Stimulated activated CD4-positive, alpha-beta T cell treated with anti-CD3 and anti-CD28 coated beads, Interleukin-1b, Interleukin-23, amount 100 ng/mL, for 1 hour (primary cell): ENCODE results near the gene MIF4GD.
"Not testable (repeated sequence)": the region's sequence is repeated elsewhere in the genome, so short reads cannot be mapped to it uniquely, and the experiment has no call there.

Experiments
- DNase-seq, 2 donors: peaks; one replicate each; pipeline ENCODE4 v3.0.0-alpha.2; 2020; ENCODE audit warnings: low read depth in 2 of 2

Gene MIF4GD

GRCh38 chr17:75288770-75289114 lies 17.7 kb upstream of the MIF4GD start:
- no peak for DNase-seq

- no peak for DNase-seq
Measured at GRCh38 chr17:75288359-75288758, 17.3 kb upstream of the MIF4GD start.

GRCh38 chr17:75287221-75287620 lies 16.2 kb upstream of the MIF4GD start:
- DNase-seq: no peak

- no peak for DNase-seq
Measured at GRCh38 chr17:75285123-75285522, 14.1 kb upstream of the MIF4GD start.

- not testable (repeated sequence) for DNase-seq
Measured at GRCh38 chr17:75280189-75280588, 9.2 kb upstream of the MIF4GD start.

GRCh38 chr17:75277664-75278071 lies 6.6 kb upstream of the MIF4GD start:
- no peak for DNase-seq

- DNase-seq: no peak
Measured at GRCh38 chr17:75273977-75274708, 3.1 kb upstream of the MIF4GD start.

- no peak for DNase-seq
Measured at GRCh38 chr17:75272848-75273184, 1.8 kb upstream of the MIF4GD start.

GRCh38 chr17:75271955-75272847 lies 1.2 kb upstream of the MIF4GD start:
- no peak for DNase-seq

- DNase-seq: peak; percentile 75 to 81
Measured at GRCh38 chr17:75271233-75271954, 363 bp upstream of the MIF4GD start.

GRCh38 chr17:75270218-75270965 lies 639 bp downstream of the MIF4GD start:
- DNase-seq: no peak

GRCh38 chr17:75269844-75270217 lies 1.2 kb downstream of the MIF4GD start:
- DNase-seq: no peak

GRCh38 chr17:75267411-75268232 lies 3.4 kb downstream of the MIF4GD start:
- DNase-seq: no peak

GRCh38 chr17:75267153-75267410 lies 3.9 kb downstream of the MIF4GD start:
- no peak for DNase-seq

- DNase-seq: no peak
Measured at GRCh38 chr17:75266316-75267152, 4.5 kb downstream of the MIF4GD start.

- DNase-seq: no peak
Measured at GRCh38 chr17:75265614-75266315, 5.3 kb downstream of the MIF4GD start.

GRCh38 chr17:75263055-75263454 lies 8.0 kb downstream of the MIF4GD start:
- DNase-seq: no peak

GRCh38 chr17:75262112-75262606 lies 8.9 kb downstream of the MIF4GD start:
- no peak for DNase-seq

- peak; percentile 88 for DNase-seq
Measured at GRCh38 chr17:75261336-75262111, 9.5 kb downstream of the MIF4GD start, which contains the start of the genes GGA3 and MRPS7. Gene GGA3, minus strand, starts transcription at chr17:75261606. Its CDS starts 19 bp downstream, at chr17:75261587. Gene MRPS7, plus strand, starts transcription at chr17:75261879. Its CDS starts 22 bp downstream, at chr17:75261901.
